Measurements from ENCODE around the gene CYS1.

DNA sequence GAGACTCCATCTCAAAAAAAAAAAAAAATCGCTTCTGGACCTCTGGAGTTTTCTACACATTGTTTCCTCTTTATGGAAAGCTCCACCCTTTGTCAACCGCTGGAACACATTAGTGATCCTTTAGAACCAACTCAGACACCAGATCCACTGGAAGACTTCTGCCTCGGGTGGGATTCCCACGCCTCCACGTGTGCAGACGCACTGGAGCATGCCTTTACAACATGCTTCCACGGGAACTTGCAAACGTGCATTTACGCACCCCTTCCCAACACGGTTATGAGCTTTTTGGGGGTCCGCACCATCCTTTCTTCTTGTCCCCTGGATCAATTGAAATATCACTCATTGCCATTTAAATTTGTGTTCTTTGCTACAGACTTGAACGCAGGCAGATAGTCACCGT is 5.1 kb downstream of the CYS1 start:
- no peak for TF ChIP-seq POLR2A (IDR thresholded peaks at IDR 0.05)
- TF ChIP-seq, protein P1, sequence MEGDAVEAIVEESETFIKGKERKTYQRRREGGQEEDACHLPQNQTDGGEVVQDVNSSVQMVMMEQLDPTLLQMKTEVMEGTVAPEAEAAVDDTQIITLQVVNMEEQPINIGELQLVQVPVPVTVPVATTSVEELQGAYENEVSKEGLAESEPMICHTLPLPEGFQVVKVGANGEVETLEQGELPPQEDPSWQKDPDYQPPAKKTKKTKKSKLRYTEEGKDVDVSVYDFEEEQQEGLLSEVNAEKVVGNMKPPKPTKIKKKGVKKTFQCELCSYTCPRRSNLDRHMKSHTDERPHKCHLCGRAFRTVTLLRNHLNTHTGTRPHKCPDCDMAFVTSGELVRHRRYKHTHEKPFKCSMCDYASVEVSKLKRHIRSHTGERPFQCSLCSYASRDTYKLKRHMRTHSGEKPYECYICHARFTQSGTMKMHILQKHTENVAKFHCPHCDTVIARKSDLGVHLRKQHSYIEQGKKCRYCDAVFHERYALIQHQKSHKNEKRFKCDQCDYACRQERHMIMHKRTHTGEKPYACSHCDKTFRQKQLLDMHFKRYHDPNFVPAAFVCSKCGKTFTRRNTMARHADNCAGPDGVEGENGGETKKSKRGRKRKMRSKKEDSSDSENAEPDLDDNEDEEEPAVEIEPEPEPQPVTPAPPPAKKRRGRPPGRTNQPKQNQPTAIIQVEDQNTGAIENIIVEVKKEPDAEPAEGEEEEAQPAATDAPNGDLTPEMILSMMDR (IDR thresholded peaks at IDR 0.05), result no peak
